22Rv1 (cell line): ENCODE measurements around the gene SF3B5.

ENCODE experiments used
- CTCF ChIP-seq: fragments of 450-650 bp; IDR thresholded peaks from 2 replicates; pipeline ENCODE4 v1.5.1; 2017; ENCODE audit warnings: mild to moderate bottlenecking
- ZFX ChIP-seq: fragments of 450-650 bp; IDR thresholded peaks from 2 replicates; pipeline ENCODE4 v1.6.1; 2017; ENCODE audit warnings: antibody characterized with exemption, borderline replicate concordance

DNA sequence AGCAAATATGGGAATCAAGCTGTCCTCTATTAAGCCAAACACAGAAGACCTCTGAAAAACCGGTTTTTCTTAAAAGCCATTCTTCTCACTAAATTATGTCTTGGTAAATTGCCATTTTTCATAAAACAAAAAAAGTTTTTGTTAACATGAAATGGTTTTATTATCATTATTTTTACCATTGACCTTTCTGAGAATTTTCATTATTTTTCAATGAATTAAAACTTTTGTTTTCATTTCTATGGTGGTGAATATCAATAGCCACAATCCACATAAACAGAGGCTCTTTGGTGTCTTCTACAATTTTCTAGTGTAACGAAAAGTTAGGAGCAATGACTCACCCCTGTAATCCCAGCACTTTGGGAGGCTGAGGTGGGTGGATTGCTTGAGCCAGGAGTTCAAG lies 2.1 kb downstream of the SF3B5 start:
- TF ChIP-seq CTCF, result no peak
- no peak for TF ChIP-seq ZFX
